ENCODE data around the gene GJD2.

DNA sequence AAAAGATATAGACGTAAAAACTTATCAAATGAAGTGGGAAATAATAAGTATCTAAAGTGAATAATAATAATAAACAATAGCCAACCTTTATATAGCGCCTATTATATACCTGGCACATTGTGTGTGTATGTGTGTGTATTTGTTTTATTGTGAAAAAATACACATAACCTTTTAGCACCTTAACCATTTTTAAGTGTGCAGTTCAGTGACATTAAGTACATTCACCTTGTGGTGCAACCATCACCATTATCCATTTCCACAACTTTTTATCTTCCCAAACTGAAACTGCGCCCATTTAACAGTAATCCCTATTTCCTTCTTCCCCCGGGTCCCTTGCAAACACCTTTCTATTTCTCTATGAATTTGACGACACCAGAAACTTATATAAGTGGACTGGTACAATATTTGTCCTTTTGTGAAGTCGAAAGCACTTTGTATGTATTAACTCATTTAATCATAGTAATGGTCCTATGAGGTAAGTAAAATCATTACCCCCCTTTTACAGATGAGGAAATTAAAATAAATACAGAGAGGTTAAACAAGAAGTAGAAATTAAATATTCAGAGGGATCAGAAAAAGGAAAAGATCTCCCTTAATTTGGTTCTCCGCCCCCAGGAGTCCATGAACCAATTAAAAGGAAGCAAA lies 33.5 kb downstream of the GJD2 start:
- TF ChIP-seq, protein P1, sequence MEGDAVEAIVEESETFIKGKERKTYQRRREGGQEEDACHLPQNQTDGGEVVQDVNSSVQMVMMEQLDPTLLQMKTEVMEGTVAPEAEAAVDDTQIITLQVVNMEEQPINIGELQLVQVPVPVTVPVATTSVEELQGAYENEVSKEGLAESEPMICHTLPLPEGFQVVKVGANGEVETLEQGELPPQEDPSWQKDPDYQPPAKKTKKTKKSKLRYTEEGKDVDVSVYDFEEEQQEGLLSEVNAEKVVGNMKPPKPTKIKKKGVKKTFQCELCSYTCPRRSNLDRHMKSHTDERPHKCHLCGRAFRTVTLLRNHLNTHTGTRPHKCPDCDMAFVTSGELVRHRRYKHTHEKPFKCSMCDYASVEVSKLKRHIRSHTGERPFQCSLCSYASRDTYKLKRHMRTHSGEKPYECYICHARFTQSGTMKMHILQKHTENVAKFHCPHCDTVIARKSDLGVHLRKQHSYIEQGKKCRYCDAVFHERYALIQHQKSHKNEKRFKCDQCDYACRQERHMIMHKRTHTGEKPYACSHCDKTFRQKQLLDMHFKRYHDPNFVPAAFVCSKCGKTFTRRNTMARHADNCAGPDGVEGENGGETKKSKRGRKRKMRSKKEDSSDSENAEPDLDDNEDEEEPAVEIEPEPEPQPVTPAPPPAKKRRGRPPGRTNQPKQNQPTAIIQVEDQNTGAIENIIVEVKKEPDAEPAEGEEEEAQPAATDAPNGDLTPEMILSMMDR (IDR thresholded peaks at IDR 0.05), result no peak
- TF ChIP-seq, protein P2, sequence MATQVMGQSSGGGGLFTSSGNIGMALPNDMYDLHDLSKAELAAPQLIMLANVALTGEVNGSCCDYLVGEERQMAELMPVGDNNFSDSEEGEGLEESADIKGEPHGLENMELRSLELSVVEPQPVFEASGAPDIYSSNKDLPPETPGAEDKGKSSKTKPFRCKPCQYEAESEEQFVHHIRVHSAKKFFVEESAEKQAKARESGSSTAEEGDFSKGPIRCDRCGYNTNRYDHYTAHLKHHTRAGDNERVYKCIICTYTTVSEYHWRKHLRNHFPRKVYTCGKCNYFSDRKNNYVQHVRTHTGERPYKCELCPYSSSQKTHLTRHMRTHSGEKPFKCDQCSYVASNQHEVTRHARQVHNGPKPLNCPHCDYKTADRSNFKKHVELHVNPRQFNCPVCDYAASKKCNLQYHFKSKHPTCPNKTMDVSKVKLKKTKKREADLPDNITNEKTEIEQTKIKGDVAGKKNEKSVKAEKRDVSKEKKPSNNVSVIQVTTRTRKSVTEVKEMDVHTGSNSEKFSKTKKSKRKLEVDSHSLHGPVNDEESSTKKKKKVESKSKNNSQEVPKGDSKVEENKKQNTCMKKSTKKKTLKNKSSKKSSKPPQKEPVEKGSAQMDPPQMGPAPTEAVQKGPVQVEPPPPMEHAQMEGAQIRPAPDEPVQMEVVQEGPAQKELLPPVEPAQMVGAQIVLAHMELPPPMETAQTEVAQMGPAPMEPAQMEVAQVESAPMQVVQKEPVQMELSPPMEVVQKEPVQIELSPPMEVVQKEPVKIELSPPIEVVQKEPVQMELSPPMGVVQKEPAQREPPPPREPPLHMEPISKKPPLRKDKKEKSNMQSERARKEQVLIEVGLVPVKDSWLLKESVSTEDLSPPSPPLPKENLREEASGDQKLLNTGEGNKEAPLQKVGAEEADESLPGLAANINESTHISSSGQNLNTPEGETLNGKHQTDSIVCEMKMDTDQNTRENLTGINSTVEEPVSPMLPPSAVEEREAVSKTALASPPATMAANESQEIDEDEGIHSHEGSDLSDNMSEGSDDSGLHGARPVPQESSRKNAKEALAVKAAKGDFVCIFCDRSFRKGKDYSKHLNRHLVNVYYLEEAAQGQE (IDR thresholded peaks at IDR 0.05; ENCODE audit: insufficient read depth in 1 of 2, low read depth in 2 of 2, low read length in 1 of 2), result no peak
- TF ChIP-seq SIN3A (IDR thresholded peaks at IDR 0.05; ENCODE audit: borderline replicate concordance, insufficient read depth, low read depth, low read length), result no peak

Data from Panc1 (cell line).